ENCODE results near the gene PPP1R14D. TPM values are rescaled to one million over a fixed set of nuclear protein-coding genes. Genes with fewer than 3 reads are reported as not detected.

The PPP1R14D gene
- total RNA-seq, 2 experiments from 2014 or later, result not detected

DNA sequence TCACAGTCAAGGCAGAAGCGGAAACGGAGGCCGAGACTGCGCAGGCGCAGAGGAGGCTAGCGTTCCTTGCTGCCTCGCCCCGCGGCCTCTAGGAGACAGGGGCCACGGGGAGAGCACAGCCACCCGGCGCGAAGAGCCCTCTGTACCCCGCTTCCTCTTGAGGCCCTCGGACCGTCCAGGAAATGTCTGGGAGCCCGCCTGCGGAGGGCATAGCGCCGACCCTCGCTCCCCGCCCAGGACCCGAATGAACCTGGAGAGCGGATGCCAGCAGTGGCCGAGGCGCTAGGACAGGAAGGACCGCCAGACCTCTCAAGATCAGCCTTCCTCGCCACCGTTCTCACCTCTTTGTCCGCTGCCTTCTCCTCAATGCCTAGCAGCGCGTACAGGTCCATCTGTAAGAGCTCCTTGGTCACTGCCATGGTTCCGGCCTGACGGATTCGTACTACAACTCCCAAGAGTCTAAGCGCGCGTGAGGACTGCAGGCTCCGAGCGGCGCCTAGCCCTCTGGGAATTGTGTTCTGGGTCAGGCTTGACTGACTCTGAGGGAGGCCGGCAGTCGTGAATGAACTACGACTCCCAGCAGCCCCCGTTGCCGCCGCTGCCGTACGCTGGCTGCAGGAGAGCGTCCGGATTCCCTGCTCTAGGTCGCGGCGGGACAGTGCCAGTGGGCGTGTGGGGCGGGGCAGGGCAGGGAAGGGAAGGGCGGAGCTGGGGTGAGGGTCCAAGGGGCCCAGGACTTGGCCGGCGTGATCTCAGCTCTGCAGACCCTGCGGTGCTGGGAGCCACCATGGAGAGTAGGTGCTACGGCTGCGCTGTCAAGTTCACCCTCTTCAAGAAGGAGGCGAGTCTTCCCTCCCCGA lies 21.2 kb downstream of the PPP1R14D start, which contains the start of the genes DNAJC17 and ZFYVE19:
DNAJC17 (minus strand) TSS at position 446 of the 860 bp plus-strand sequence; CDS start at position 419, 27 bp downstream.
ZFYVE19 (plus strand) TSS at position 62 of the 860 bp plus-strand sequence; CDS start at position 563, 501 bp downstream.
- Histone ChIP-seq H3K4me2 (ENCODE audit: low read length) (peak within 1 kb of the TSS; percentile 92), H3K9me2 (ENCODE audit: insufficient read depth, low read length) (no peaks in the 10 kb centered on the region), H3K27ac (ENCODE audit: low read depth, low read length, poor library complexity, severe bottlenecking) (peak within 1 kb of the TSS; percentile 76), H3K9me3 (ENCODE audit: low read length) (no peaks in the 10 kb centered on the region), H3K4me1 (ENCODE audit: insufficient read depth, low read length, poor library complexity, severe bottlenecking) (peaks cover 19% of the 10 kb centered on the region), H3K36me3 (ENCODE audit: insufficient read depth, low read length) (peaks cover 5% of the 10 kb centered on the region; the same call in 1 of the 2 replicates), H2AFZ (ENCODE audit: low read length) (peak within 1 kb of the TSS; percentile 97), H4K20me1 (ENCODE audit: insufficient read depth, low read length) (no peaks in the 10 kb centered on the region), H3K79me2 (ENCODE audit: insufficient read depth, low read depth, low read length) (peaks cover 16% of the 10 kb centered on the region; the same call in 1 of the 2 replicates), H3K4me3 (ENCODE audit: low read depth, low read length, poor library complexity, severe bottlenecking) (peak within 1 kb of the TSS; percentile 78)
- ChIA-PET POLR2A (interaction anchor here (0.5 to 1.3 kb wide), 6 partner anchors 10 to 113 kb away, joined by 3 to 4 read pairs (median 4); partner anchors contain the start of gene VPS18), CTCF (ENCODE audit: unreplicated experiment) (interaction anchor here (0.6 to 1.1 kb wide), 3 partner anchors 25 to 372 kb away, joined by 3 to 5 read pairs (median 4); no protein-coding TSS in a partner anchor)
- TF ChIP-seq EZH2phosphoT487 (IDR thresholded peaks at IDR 0.05; ENCODE audit: borderline replicate concordance, low read depth, low read length) (no peak), CTCF (conservative IDR thresholded peaks at IDR 0.05; ENCODE audit: low read length) (no peak)
- DNase-seq (ENCODE audit: low spot score), result peak; percentile 99
- no TSS peak for BruUV-seq (replicated peaks)
- intact Hi-C loops (cut with micrococcal nuclease; ENCODE audit: unreplicated experiment), result loop anchor here (1.0 to 2.0 kb wide), 3 partner anchors 38 to 88 kb away; partner anchors contain the start of genes C15orf62 and RMDN3

- Histone ChIP-seq H3K4me1 (ENCODE audit: insufficient read depth, low read length, poor library complexity, severe bottlenecking) (peaks cover 19% of the 10 kb centered on the region), H3K36me3 (ENCODE audit: insufficient read depth, low read length) (peaks cover 5% of the 10 kb centered on the region; the same call in 1 of the 2 replicates), H3K9me3 (ENCODE audit: low read length) (no peaks in the 10 kb centered on the region), H3K27ac (ENCODE audit: low read depth, low read length, poor library complexity, severe bottlenecking) (peak overlapping the region; percentile 76), H2AFZ (ENCODE audit: low read length) (peak overlapping the region; percentile 97), H4K20me1 (ENCODE audit: insufficient read depth, low read length) (no peaks in the 10 kb centered on the region), H3K4me3 (ENCODE audit: low read depth, low read length, poor library complexity, severe bottlenecking) (peak overlapping the region; percentile 78), H3K4me2 (ENCODE audit: low read length) (peak overlapping the region; percentile 92), H3K79me2 (ENCODE audit: insufficient read depth, low read depth, low read length) (peaks cover 16% of the 10 kb centered on the region; the same call in 1 of the 2 replicates), H3K9me2 (ENCODE audit: insufficient read depth, low read length) (no peaks in the 10 kb centered on the region)
- BruUV-seq (replicated peaks), result TSS peak; percentile 87
- POLR2A ChIA-PET, result interaction anchor here (0.5 to 1.3 kb wide), 4 partner anchors 10 to 112 kb away, joined by 3 to 4 read pairs (median 4); no protein-coding TSS in a partner anchor
- intact Hi-C loops (cut with micrococcal nuclease; ENCODE audit: unreplicated experiment), result loop anchor here (1.0 to 2.0 kb wide), 3 partner anchors 38 to 89 kb away; partner anchors contain the start of genes C15orf62 and RMDN3
- TF ChIP-seq CTCF (conservative IDR thresholded peaks at IDR 0.05; ENCODE audit: low read length) (no peak), EZH2phosphoT487 (IDR thresholded peaks at IDR 0.05; ENCODE audit: borderline replicate concordance, low read depth, low read length) (no peak)
- CTCF ChIA-PET (ENCODE audit: unreplicated experiment), result interaction anchor here (1.1 kb wide), 2 partner anchors 24 to 372 kb away, joined by 3 to 5 read pairs; no protein-coding TSS in a partner anchor
- no peak for DNase-seq (ENCODE audit: low spot score)
Observed at GRCh38 chr15:40806672-40807027, 21.9 kb downstream of the PPP1R14D start.

Data from OCI-LY7 (cell line).